DMS153 (cell line): ENCODE data around the gene HOXC11.

ENCODE experiments used
- DNase-seq: peaks from one replicate; lab custom pipeline; 2025; lab: John Stamatoyannopoulos, UW

Gene HOXC11

DNA sequence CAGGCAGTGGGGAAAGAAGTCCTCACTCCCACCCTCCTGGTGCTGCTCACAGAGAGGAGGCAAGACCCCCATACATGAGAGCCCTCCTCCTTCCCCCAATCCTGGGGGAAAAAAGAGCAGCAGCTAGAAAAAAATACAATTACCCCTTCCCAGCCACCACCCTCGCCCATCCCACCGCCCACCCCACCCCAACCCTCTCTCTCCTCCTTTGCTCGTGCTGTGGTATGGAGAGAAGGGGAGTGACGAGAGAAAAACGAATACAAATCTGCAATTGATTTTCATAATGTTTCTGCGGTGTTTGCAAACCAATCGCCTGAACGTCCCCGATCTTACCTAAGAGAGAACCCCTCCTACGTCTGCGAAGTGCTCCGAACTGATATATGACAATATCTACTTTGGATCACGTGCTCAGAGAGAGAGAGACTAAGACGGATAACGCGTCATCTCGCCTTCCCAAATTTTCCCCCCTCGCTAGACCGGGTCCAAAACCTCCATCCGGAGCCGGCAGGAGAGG, at the start of gene HOXC11:
Gene HOXC11, plus strand, starts transcription at position 405 of the 514 bp plus-strand sequence. CDS start 116 bp downstream, outside the sequence.
- DNase-seq: no peak

DNA sequence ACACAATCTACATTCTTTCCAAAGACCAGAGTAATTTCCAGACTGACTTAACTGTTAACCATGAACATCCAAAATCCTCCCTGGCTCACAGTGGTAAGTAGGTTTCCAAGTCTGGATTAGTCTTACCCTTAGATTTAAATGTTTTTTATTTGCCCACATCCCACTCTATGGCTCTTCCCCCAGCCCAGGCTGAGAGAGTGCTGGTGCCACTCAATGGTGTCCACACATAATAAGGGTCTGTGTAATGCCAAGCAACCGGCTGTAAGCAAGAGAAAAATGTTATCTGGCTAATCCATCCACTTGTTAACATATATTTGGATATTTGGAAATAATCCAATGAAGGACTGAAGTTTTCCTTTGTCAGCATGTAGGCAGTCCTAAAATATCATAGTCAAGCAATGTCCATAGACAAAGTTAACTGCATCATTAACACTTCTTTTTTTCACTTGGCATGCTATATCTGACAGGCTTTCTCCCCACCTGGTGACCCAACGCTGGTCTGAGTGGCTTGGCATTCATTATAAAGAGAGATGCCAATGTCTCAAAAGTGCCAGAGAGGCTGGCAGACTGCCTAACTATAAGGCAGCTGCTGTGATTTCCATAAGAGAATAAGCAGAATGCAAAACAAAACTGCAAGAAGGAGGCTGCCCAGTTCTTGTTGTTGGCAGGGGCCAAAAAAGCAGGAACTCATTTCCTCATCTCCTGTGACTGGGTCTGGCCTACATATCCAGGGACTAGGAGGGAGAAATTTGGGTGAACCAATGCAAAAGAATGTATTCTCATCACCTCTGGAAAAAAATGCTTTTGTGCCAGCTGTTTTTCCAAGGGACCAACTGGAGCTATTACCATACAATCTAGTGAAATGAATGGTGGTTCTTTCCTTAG, 48.2 kb upstream of the HOXC11 start:
- DNase-seq: no peak

DNA sequence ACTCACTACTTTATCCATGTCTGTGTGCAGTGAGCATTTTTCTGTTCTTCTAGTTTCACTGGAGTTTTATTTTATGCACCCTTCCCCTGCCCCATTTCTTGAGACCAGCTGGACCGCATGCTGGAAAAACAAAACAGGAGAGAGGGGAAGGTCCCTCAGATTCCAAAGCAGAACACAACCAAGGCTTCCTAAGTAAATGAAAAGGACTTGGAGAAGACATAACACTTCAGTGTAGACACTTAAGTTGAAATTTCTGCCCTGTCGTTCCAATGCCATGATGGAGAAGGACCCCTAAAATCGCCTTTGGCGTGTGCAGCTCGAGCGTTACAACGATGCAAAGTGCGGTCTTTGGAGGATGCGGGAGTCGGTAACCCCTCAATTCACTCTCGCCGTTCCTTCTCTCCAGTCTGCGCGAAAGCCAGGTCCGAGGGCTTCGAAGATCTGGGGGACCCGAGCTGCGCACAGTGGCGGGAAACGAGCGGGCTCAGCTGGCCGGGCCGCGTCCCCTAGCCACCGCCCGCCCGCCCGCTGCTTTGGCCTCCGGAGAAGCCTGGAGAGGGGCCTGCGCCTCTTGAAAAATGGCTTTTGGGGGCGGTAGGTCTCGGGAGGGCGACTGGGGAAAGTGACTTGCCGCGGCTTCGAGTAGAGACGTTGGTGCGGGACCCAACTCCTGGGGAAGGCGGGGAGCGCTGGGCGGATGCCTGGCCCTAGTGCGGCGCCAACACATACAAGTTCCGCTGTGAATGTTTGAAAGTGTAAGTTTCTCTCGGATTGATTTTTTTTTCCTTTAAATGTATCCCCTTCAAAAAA, 45.5 kb upstream of the HOXC11 start:
- DNase-seq: no peak

DNA sequence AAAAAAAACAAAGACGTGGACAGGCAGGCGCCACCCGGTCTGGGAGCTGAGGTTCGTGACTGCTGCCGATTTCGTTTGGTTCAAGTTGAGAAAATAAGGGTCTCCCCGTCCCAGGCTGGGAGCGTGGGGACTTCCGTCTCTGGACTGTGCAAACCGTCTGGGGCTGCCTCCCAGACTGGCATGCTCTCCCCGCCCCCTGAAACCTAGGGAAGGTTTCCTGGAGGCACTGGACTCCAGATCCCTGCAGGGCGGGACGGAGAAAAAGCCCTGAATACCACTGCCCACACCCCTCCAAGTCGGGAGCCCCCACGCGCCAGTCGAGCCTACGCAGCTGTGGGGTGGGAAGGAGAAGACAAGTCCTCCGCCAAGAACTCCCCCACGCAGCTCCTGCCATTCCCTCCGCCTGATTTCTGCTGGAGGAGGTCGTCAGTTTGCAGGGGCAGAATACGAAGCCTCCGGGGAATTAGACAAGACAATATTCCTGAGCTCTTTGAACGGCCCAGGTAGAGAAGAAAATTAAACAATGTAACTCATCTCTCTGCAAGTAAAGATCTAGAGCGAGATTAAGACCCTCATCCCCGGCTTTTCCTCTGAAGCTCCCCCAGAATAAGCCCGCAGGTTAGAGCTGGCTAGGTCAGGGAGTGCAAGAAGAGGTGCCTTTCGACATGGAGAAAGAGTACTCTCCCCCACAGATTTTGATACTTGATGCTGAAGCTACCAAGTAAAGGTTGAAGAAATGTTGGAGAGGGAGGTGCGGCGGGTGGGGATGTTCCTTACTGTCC, 44.7 kb upstream of the HOXC11 start:
- no peak for DNase-seq

DNA sequence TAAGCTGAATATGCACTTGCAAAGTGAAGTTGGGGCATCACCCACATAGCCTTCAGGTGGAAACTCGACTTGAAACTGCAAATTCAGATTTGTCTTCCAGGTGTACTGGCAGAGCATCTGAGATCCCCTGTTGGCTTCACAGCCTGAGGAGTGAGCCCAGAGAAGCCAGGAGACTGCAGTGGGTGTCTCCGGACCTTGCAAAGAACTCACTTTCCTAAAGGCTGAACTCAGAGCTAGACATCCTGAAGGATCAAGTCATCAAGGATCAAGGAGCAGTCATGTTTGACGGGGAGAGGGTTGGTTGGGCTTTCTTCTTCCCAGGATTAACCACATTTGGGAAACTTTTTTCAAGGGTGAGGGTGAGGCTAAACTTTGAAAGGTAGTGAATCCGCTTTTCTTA, 43.4 kb upstream of the HOXC11 start:
- no peak for DNase-seq

DNA sequence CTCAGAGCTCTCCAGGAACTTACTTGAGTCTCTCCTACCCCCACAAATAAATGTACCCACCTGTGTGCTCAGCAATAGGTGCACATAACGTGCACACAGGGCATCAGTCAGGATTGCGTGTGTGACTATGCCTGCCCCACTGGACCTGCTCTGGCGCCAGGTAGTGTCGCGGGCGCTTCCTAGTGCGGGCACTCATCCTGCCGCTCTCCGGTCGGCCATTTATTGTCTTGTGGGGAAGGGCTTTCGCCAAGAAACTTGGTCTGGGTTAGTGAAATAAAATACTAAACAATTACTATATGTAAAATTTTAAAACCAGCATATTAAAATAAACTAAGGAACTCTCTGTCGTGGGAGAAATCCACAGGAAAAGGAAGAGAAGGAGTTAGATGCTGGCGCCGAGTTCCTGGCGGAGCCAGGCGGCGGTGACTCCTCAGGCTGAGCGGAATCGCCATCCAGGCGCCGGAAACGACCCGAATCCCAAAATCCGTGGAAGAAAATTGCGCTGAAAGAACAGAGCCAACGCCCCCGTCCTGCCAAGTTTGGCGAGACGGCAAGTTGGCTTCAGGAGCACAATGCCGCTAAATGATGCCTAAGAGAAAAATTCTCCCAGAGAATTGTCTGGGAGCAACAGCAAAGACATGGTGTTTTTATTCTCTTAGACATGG, 42.2 kb upstream of the HOXC11 start:
- DNase-seq: no peak

DNA sequence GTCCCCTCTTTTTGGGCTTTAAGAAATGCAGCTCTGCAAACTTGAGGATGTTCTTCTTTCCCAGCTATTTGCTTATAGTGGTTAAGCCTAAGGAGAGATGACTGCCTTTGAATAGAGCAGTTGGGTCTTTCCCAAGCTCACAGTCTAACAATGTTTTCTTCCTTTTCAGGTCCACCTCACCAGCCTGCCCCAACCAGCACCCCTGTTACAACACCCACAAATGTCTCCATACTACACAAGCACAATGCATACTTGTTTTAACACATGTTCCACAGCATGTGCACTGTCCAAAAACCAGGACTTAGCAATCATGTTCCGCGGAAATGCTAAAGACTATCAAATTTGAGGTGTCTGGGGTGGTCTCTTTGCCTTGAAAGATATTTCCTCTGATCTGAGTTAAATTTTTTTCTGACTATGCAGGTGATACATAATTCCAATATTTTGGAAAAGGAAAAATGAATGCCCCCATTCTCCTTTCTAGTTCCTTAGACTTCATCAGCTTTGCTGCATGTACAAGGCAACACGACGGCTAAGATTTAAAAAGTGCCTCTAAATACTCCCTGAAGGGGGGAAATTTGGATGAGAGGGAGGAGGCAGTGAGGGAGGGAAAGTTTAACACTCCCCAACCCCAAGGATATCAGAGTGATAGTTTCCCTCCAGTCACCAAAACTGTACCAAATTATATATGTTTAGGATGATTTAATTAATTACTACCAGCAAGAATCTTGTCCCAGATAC, 40.9 kb upstream of the HOXC11 start:
- no peak for DNase-seq

DNA sequence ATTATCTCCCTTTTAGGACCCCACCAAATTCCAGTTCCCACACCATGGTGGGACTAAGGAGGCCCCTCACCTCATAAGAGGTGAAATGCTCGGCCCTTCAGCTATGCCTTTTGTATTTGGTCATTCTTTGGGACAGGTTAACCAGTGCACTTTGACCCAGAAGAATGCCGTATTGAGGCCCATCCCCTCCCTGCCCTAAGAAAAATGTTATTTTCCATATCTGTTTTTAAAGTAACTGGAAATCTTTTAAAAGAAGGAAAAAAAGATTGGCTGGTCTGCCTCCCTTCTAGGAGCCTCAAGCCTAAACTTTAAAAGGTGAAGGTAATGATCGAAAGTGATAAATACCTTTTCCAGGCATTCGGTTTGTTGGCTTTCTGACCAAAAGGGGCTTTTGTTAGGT, 40.0 kb upstream of the HOXC11 start:
- DNase-seq: no peak

DNA sequence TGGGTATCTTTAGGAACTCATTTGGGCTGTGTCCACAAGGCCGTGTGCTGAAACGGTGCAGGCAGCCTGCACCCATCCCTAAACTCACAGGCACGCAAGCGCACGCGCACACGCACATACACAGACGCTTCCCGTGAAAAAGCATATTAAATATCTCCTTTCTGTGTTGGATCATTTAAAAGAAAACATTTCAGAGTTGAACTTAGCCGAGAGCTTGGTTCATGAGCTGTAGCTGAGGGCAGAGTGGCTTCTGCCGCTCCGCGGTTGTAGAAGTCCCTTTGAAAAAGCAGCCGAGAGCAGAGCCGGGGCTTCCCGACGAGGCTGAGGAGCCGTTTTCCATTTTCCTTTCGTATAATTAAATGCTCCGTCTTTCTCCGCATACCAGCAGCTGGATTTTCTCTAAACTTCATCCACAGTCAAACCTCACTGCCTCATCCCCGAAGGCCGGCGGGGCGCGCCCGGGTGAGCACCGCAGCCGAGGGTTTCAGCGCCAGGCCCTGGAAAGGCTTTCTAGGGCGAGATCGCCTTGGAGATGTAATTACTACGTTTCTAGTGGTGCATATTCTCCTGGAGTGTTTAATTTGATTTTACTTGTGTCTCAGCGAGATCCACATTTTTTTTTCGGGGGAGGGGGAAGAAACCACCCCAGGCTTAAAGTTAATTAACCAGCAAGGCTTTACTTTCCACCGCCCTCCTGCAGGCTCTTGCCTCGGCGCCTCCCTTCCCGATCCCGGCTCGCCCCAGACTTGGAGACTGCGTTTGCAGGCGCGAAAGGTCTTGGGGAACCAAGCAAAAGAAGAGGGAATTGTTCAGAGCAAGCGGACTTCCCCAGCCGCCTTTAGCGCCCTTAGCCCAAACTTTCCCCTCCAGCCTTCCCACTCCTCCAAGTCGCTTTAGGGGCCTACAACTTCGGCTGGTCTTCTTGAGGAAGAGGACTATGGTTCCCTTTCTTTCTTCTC, 37.3 kb upstream of the HOXC11 start:
- DNase-seq: no peak

DNA sequence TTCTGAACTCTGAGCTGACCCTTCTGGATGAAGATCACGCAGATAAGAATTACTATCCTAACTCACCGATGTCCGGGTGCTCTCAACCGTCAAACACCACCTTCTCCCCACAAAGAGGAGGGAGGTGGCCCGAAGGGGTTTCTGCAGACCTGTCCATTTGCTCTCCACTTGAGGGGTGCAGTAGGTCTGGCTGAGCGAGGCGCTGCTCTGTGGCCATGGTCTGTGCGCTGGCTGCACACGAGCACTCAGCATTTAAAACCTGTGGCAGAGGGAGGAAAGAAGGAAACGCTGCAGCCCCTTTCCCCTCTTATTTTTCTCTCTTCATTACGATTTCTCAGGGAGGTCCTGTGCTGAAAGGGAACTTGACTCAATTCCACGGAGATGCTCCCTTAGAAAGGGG, 35.8 kb upstream of the HOXC11 start:
- no peak for DNase-seq

DNA sequence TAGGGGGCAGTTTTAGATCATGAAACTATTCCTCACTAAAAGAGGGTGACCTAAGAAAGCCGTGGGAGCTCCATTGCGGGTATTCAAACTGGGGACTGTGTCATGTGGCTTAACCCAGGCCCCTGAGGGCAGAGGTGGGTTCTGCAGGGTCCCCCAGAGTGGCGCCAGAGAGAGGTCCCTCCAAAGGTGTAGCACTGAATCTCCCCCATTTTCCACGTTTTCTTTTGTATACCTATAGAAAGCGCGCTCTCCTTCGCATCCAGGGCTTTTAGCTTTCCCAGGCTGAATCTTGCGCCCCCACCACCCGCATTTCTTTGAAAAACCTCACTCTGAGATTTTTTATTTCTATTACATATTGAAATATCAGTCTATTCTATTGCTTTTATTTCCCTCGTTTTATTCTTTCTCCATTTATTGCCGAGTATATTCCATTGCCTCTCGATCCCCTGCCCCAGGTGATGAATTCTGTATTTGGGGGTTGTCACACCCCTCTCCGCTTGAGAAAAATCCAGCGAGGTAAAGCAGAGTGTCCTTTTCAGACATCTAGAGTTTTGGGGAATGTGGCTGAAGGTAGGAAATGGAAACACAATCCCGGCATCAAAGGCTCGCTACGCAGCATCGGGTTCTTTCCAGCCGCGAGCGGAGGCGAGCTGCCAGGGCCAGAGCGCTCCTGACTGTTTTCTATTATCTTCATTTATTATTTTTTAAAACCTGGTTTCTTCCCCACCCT, 35.2 kb upstream of the HOXC11 start:
- DNase-seq: no peak

DNA sequence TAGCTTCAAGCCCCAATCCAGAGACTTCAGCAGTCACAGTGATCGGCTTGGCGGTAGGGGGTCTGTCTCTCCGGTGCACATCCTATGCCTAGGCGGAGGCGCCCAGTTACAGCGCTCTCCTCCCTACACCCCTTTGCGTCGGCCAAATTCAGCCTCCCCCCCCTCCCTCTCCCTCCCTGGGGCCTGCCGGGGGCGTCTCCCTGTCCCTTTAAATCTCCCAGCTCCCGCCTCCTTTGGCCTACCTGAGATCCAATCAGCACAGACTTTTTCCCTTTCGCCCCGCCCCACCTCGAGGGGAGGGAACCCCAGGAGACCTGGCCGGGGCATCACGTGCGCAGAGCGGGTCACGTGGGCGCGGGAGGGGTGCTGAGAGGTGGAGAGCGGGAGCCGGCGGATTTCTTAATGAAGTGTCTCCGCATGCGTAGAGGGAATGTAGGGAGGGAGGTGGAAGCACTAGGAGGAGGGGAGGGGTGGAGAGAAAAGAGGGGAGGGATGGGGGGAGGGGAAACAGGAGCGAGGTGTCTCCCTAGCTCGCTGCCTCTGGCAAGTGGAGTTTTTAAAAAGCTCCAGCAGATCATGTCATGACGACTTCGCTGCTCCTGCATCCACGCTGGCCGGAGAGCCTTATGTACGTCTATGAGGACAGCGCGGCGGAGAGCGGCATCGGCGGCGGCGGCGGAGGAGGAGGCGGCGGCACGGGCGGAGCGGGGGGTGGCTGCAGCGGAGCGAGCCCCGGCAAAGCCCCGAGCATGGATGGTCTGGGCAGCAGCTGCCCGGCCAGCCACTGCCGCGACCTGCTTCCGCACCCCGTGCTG, 34.4 kb upstream of the HOXC11 start, which contains the start of gene HOXC13:
Gene HOXC13, plus strand, starts transcription at position 506 of the 815 bp plus-strand sequence. Its CDS starts 76 bp downstream, at position 582.
- no peak for DNase-seq

DNA sequence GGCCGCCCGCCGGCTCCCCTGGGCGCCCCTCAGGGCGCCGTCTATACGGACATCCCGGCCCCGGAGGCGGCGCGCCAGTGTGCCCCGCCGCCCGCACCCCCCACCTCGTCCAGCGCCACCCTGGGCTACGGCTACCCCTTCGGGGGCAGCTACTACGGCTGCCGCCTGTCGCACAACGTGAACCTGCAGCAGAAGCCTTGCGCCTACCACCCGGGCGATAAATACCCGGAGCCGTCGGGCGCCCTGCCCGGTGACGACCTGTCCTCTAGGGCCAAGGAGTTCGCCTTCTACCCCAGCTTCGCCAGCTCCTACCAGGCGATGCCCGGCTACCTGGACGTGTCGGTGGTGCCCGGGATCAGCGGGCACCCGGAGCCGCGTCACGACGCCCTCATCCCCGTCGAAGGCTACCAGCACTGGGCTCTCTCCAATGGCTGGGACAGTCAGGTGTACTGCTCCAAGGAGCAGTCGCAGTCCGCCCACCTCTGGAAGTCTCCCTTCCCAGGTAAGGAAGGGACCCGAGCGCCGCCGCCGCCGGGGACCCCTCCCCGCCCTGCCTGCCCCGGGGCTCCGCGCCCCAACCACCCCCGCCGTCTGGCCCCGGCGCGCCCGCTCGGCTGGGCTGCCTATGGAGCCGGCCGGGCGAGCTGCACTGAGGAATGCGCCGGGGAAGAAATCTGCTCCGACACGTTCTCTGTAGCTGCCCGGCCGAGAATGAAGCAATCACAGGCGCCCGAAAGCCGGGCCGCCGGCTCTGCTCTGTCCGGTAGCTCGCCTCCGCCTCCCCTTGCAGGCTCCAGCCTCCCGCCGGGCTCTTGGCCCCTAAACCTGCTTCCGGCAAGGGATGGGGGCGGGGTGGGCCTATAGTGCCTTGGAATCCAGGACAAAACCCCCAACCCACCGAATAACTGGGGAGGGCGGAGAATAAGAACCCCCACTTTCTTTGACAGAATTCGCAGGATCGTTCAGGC, 33.5 kb upstream of the HOXC11 start:
- no peak for DNase-seq

DNA sequence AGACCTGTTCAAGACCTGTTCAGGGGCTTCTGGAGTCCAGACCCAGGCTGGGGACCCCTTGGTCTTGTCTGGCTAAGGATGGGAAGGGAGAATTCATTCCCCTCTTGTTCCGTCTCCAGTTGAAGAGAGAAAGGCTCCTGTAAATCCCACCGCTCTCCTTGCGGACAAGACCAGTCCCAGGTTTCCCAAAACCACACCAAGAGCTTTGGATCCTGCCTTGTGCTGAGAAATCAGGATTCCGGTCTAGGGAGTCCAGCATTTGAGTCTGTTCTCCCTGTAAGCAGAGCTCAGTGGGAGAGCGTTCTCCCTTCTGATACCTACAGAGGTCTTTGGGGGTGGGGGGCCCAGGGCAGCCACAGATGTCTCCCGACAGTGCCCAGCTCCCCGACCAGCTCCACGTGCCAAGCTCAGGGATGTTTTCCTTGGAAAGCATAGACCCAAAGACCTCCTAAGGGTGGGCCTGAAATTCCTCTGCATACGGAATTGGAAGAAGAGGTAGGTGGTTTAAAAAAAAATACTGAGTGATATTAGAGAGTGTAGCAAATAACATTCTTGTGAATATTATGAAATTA, 32.4 kb upstream of the HOXC11 start:
- DNase-seq: no peak

DNA sequence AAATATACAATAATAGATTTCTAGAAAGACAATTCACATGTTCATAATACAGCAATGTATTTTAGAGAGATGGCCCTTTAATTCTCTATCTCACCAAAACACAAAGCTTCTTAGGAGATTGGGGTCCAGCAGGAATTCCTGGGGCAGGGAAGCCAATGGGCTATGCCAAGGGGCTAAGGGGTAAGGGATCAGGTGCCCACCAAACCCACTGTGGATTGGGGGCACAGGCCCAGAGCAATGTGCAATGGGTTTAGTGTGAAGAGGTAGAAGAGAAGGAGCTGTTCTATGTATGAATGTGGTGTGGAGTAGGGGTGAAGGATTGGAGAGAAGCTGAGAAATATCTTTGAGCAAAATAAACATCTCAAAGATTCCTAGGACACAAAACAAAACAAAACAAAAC, 31.7 kb upstream of the HOXC11 start:
- DNase-seq: no peak

DNA sequence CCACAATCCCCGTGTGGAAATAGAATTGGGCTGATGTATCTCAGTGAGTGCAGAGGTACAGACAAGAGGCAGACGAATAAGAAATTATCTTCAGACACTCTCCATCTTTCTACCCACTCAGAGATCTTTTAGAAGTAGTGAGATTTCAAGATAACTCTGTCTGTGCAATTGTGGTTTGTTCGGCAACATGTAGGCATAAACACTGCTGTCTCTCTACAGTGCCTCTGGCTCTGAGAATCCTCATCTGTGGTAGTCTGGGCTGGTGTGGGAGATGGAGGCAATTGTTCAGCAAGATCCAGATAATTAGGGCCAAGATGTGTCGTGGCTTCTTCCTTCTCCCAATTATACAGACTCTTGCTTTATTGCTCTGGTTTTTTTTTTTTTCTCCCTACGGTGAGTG, 31.2 kb upstream of the HOXC11 start:
- DNase-seq: no peak
